ENCODE results near the gene OR52B6. TPM values are rescaled to one million over a fixed set of nuclear protein-coding genes. Genes with fewer than 3 reads are reported as not detected.

Gene OR52B6
- total and polyA plus RNA-seq, 8 donors = not detected

GRCh38 chr11:5541427-5541826 is 39.2 kb upstream of the OR52B6 start:
- intact Hi-C loops (cut with DNase I; ENCODE audit: low total_unique reads) = no loop called here
- H3K4me3 ChIP-seq = no peak overlapping the region
- no peaks in the 10 kb centered on the region for H3K4me1 ChIP-seq
- H3K36me3 ChIP-seq = no peaks in the 10 kb centered on the region
- DNase-seq = no peak
- TF ChIP-seq POLR2AphosphoS5 (IDR thresholded peaks at IDR 0.05) (no peak), CTCF (IDR thresholded peaks at IDR 0.05) (no peak), EP300 (IDR thresholded peaks at IDR 0.05) (no peak), POLR2A (IDR thresholded peaks at IDR 0.05) (no peak)
- H3K9me3 ChIP-seq = no peaks in the 10 kb centered on the region
- 14 to 36% (median 25%) methylated on average over 1 of the region's 1 CpG for WGBS, 5 donors
- H3K27me3 ChIP-seq = no peaks in the 10 kb centered on the region
- H3K27ac ChIP-seq = no peak overlapping the region

GRCh38 chr11:5546457-5546856 is 34.2 kb upstream of the OR52B6 start:
- no peaks in the 10 kb centered on the region for H3K4me1 ChIP-seq
- H3K36me3 ChIP-seq = no peaks in the 10 kb centered on the region
- H3K4me3 ChIP-seq = no peak overlapping the region
- no peak for DNase-seq
- no peak overlapping the region for H3K27ac ChIP-seq
- intact Hi-C loops (cut with DNase I; ENCODE audit: low total_unique reads) = no loop called here
- TF ChIP-seq POLR2A (IDR thresholded peaks at IDR 0.05) = no peak
- no peak for TF ChIP-seq CTCF (IDR thresholded peaks at IDR 0.05)
- no peak for TF ChIP-seq POLR2AphosphoS5 (IDR thresholded peaks at IDR 0.05)
- TF ChIP-seq EP300 (IDR thresholded peaks at IDR 0.05) = no peak
- 76 to 85% (median 82%) methylated on average over 3 of the region's 3 CpGs for WGBS, 5 donors
- no peaks in the 10 kb centered on the region for H3K9me3 ChIP-seq
- no peaks in the 10 kb centered on the region for H3K27me3 ChIP-seq

- Histone ChIP-seq H3K27me3 (no peaks in the 10 kb centered on the region), H3K4me1 (no peaks in the 10 kb centered on the region), H3K9me3 (no peaks in the 10 kb centered on the region), H3K4me3 (no peak overlapping the region), H3K36me3 (no peaks in the 10 kb centered on the region), H3K27ac (no peak overlapping the region)
- WGBS, 5 donors = 93 to 97% (median 95%) methylated on average over 1 of the region's 1 CpG
- intact Hi-C loops (cut with DNase I; ENCODE audit: low total_unique reads) = no loop called here
- DNase-seq = no peak
- TF ChIP-seq CTCF (IDR thresholded peaks at IDR 0.05) = no peak
- TF ChIP-seq POLR2AphosphoS5 (IDR thresholded peaks at IDR 0.05) = no peak
- no peak for TF ChIP-seq POLR2A (IDR thresholded peaks at IDR 0.05)
- TF ChIP-seq EP300 (IDR thresholded peaks at IDR 0.05) = no peak
Observed at GRCh38 chr11:5547982-5548381, 32.7 kb upstream of the OR52B6 start.

GRCh38 chr11:5548440-5548839 is 32.2 kb upstream of the OR52B6 start, which contains the start of gene OR52H1:
OR52H1 (minus strand) TSS chr11:5548540; CDS start chr11:5545505, 3,035 bp downstream.
- no peaks in the 10 kb centered on the region for H3K36me3 ChIP-seq
- WGBS, 5 donors = 26 to 50% (median 39%) methylated on average over 1 of the region's 1 CpG
- H3K27me3 ChIP-seq = no peaks in the 10 kb centered on the region
- H3K4me1 ChIP-seq = no peaks in the 10 kb centered on the region
- no peak for DNase-seq
- H3K27ac ChIP-seq = no peak within 1 kb of the TSS
- no peak within 1 kb of the TSS for H3K4me3 ChIP-seq
- intact Hi-C loops (cut with DNase I; ENCODE audit: low total_unique reads) = no loop called here
- TF ChIP-seq EP300 (IDR thresholded peaks at IDR 0.05) (no peak), CTCF (IDR thresholded peaks at IDR 0.05) (no peak), POLR2AphosphoS5 (IDR thresholded peaks at IDR 0.05) (no peak), POLR2A (IDR thresholded peaks at IDR 0.05) (no peak)
- H3K9me3 ChIP-seq = no peaks in the 10 kb centered on the region

Measured in stomach (tissue), 9 donors.